Panc1 (cell line): ENCODE measurements around the gene RFX1.

Source experiments
- CTCF ChIP-seq: fragments of 450-650 bp; IDR thresholded peaks from 2 replicates; pipeline ENCODE4 v1.5.1; 2017; ENCODE audit warnings: mild to moderate bottlenecking
- POLR2AphosphoS5 ChIP-seq: IDR thresholded peaks from 2 replicates; pipeline ENCODE4 v1.6.1; 2012; ENCODE audit warnings: mild to moderate bottlenecking, low read depth, low read length, moderate library complexity
- REST ChIP-seq, 2 experiments: IDR thresholded peaks; 2 replicates each; pipeline ENCODE4 v1.6.1; 2011 to 2012; ENCODE audit warnings: low read depth in 2 of 2, control low read depth in 1 of 2, low read length in 1 of 2, mild to moderate bottlenecking in 1 of 2, moderate library complexity in 1 of 2; ENCODE audit not compliant: insufficient read depth in 1 of 2
- SIN3A ChIP-seq: IDR thresholded peaks from 2 replicates; pipeline ENCODE4 v1.6.1; 2012; ENCODE audit warnings: low read depth, mild to moderate bottlenecking, low read length, moderate library complexity, borderline replicate concordance; ENCODE audit not compliant: insufficient read depth
- TCF7L2 ChIP-seq: IDR thresholded peaks from 2 replicates; pipeline ENCODE4 v1.6.1; 2011; ENCODE audit warnings: mild to moderate bottlenecking, low read depth, low read length, inconsistent platforms

- TF ChIP-seq CTCF (no peak), POLR2AphosphoS5 (no peak), SIN3A (no peak), REST (IDR thresholded peaks at IDR 0.05; ENCODE audit: insufficient read depth in 1 of 2, low read depth in 2 of 2, low read length in 1 of 2) (no peak), TCF7L2 (no peak)
Observed at GRCh38 chr19:13985771-13986347, 20.3 kb downstream of the RFX1 start.
